ENCODE data around the gene SIRT4. TPM values are rescaled to one million over a fixed set of nuclear protein-coding genes. Genes with fewer than 3 reads are reported as not detected.

The SIRT4 gene
- total RNA-seq, 4 donors from 2014 or later, result 0.70 to 5.0 TPM; not detected in 2

- DNase-seq, result no peak
- H3K27ac ChIP-seq, result no peak overlapping the region
- WGBS, 2 donors, result 64 to 69% methylated on average over 9 to 13 of the region's 13 CpGs
- H3K27me3 ChIP-seq, result no peaks in the 10 kb centered on the region
- no peaks in the 10 kb centered on the region for H3K36me3 ChIP-seq
- TF ChIP-seq CTCF (IDR thresholded peaks at IDR 0.05), result no peak
- no peak for TF ChIP-seq POLR2A (IDR thresholded peaks at IDR 0.05)
- H3K4me1 ChIP-seq, result peaks cover 7 to 25% (median 9%) of the 10 kb centered on the region in 3 donors
- intact Hi-C loops (cut with DNase I), result no loop called here
- no peaks in the 10 kb centered on the region for H3K9me3 ChIP-seq
- no peak overlapping the region for H3K4me3 ChIP-seq
These were observed 19.5 kb downstream of the SIRT4 start for GRCh38 chr12:120321382-120322202.

- no peak overlapping the region for H3K27ac ChIP-seq
- intact Hi-C loops (cut with DNase I), result no loop called here
- H3K9me3 ChIP-seq, result no peaks in the 10 kb centered on the region
- no peaks in the 10 kb centered on the region for H3K27me3 ChIP-seq
- no peaks in the 10 kb centered on the region for H3K36me3 ChIP-seq
- DNase-seq, result no peak
- H3K4me1 ChIP-seq, result peaks cover 0 to 13% (median 0%) of the 10 kb centered on the region in 3 donors
- 95 to 96% methylated on average over 2 of the region's 2 CpGs for WGBS, 2 donors
- TF ChIP-seq POLR2A (IDR thresholded peaks at IDR 0.05), result no peak
- no peak for TF ChIP-seq CTCF (IDR thresholded peaks at IDR 0.05)
- no peak overlapping the region for H3K4me3 ChIP-seq
These were observed 21.7 kb downstream of the SIRT4 start for GRCh38 chr12:120323772-120324171.

GRCh38 chr12:120324841-120325417, 22.8 kb downstream of the SIRT4 start:
- Histone ChIP-seq H3K36me3 (no peaks in the 10 kb centered on the region), H3K27ac (no peak overlapping the region), H3K9me3 (no peaks in the 10 kb centered on the region), H3K27me3 (no peaks in the 10 kb centered on the region), H3K4me3 (no peak overlapping the region), H3K4me1 (peaks cover 0 to 13% (median 0%) of the 10 kb centered on the region in 3 donors)
- TF ChIP-seq POLR2A (IDR thresholded peaks at IDR 0.05), result no peak
- TF ChIP-seq CTCF (IDR thresholded peaks at IDR 0.05), result no peak
- DNase-seq, result no peak
- intact Hi-C loops (cut with DNase I), result no loop called here
- WGBS, 2 donors, result 56 to 69% methylated on average over 9 of the region's 9 CpGs

- H3K27ac ChIP-seq, result no peak within 1 kb of the TSS
- H3K4me3 ChIP-seq, result no peak within 1 kb of the TSS
- H3K4me1 ChIP-seq, result peaks cover 0 to 13% (median 0%) of the 10 kb centered on the region in 3 donors
- TF ChIP-seq CTCF (IDR thresholded peaks at IDR 0.05) (no peak), POLR2A (IDR thresholded peaks at IDR 0.05) (no peak)
- intact Hi-C loops (cut with DNase I), result no loop called here
- WGBS, 2 donors, result 60 to 83% methylated on average over 3 to 4 of the region's 5 CpGs
- no peaks in the 10 kb centered on the region for H3K36me3 ChIP-seq
- peaks cover 0 to 6% (median 0%) of the 10 kb centered on the region in 4 donors for H3K27me3 ChIP-seq
- DNase-seq, result no peak
- H3K9me3 ChIP-seq, result no peaks in the 10 kb centered on the region
These were observed 25.5 kb downstream of the SIRT4 start, which contains the start of gene PLA2G1B for GRCh38 chr12:120327593-120327992. Gene PLA2G1B (minus strand): TSS chr12:120327779. CDS start chr12:120327753, 26 bp downstream.

GRCh38 chr12:120328228-120328627, 26.1 kb downstream of the SIRT4 start:
- Histone ChIP-seq H3K27me3 (peaks cover 0 to 6% (median 0%) of the 10 kb centered on the region in 4 donors), H3K4me1 (peaks cover 0 to 13% (median 0%) of the 10 kb centered on the region in 3 donors), H3K36me3 (no peaks in the 10 kb centered on the region), H3K27ac (no peak overlapping the region), H3K9me3 (no peaks in the 10 kb centered on the region), H3K4me3 (no peak overlapping the region)
- intact Hi-C loops (cut with DNase I), result no loop called here
- WGBS, 2 donors, result 70 to 77% methylated on average over 3 to 4 of the region's 4 CpGs
- TF ChIP-seq POLR2A (IDR thresholded peaks at IDR 0.05) (no peak), CTCF (IDR thresholded peaks at IDR 0.05) (no peak)
- no peak for DNase-seq
